HG02973 (cell line): ENCODE measurements around the gene GRIN3B.

ENCODE experiments used
- ATAC-seq: cut with Tn5 transposase; IDR thresholded peaks from one replicate; pipeline ENCODE4 v1.9.1; 2021; ENCODE audit warnings: moderate library complexity; ENCODE audit not compliant: unreplicated experiment

The GRIN3B gene

GRCh38 chr19:1055886-1056620, 55.8 kb downstream of the GRIN3B start:
- ATAC-seq = no peak

- no peak for ATAC-seq
Observed at GRCh38 chr19:1057176-1057855, 57.1 kb downstream of the GRIN3B start.

GRCh38 chr19:1058112-1058511, 57.9 kb downstream of the GRIN3B start:
- ATAC-seq = no peak
